ENCODE data around the gene HECTD1.
A peak's percentile ranks its signal among the peaks of the same experiment; 100 is the strongest.
"Not testable (repeated sequence)": the region's sequence is repeated elsewhere in the genome, so short reads cannot be mapped to it uniquely, and the experiment has no call there.

Gene HECTD1

DNA sequence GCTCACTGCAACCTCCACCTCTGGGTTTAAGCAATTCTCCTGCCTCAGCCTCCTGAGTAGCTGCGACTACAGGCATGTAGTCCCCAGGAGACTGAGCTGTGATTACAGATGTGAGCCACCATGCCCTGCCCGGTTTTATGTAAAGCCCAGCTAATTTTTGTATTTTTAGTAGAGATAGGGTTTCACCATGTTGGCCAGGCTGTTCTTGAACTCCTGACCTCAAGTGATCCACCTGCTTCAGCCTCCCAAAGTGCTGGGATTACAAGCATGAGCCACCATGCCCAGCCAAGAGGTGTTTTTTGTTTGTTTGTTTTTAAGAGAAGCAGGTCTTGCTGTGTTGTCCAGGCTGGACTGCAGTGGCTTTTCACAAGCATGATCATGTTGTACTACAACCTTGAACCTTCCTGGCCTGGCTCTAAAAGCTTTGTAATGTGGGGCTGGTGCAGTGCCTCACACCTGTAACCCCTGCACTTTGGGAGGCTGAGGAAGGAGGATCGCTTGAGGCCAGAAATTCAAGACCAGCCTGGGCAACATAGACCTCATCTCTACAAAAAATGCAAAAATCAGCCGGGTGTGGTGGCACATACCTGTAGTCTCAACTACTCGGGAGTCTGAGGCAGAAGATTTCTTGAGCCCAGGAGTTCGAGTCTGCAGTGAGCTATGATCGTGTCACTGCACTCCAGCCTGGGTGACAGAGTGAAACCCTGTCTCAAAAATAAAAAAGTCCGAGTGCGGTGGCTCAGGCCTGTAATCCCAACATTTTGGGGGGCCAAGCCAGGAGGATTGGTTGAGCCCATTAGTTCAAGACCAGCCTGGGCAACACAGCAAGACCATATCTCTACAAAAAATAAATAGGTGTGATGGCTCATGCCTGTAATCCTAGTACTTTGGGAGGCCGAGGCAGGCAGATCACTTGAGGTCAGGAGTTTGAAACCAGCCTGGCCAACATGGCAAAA, 113.4 kb downstream of the HECTD1 start:
- not testable (repeated sequence) for DNase-seq (ENCODE audit: low read depth); H3K4me3 ChIP-seq (ENCODE audit: low read depth, low read length)

DNA sequence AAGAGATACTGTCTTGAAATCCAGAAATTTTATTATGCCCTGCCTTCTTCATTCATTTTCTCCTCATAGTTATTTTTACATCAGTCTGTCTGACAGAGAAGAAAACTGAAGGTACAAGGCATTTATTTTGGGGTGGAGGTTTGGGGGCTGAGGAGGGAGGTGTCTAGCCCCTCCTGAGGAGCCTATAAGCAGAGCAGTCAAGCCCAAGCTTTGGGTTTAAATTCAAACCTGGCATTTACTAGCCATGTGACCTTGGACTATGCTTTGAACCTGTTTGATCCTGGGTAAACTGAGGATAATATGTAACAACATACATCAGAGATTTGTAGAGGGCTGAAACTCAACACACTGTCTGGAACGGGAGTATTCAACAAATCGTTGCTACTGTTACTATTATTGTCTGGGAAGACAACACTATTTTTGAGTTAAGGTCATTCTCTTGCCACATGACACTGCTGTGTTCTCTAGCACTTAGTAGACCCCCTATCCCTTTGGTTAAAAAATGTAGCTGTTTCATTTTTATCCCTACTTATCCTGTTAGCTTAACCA, 115.4 kb downstream of the HECTD1 start:
- no peak for DNase-seq (ENCODE audit: low read depth)
- no peak overlapping the region for H3K4me3 ChIP-seq (ENCODE audit: low read depth, low read length)
- TF ChIP-seq, protein P1, sequence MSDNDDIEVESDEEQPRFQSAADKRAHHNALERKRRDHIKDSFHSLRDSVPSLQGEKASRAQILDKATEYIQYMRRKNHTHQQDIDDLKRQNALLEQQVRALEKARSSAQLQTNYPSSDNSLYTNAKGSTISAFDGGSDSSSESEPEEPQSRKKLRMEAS (IDR thresholded peaks at IDR 0.05; ENCODE audit: low read depth, low read length), result no peak
- TF ChIP-seq POLR2A (IDR thresholded peaks at IDR 0.05; ENCODE audit: extremely low read depth, insufficient read length) (no peak), MYC (IDR thresholded peaks at IDR 0.05; ENCODE audit: low read depth, low read length) (no peak)
- TF ChIP-seq, protein P2, sequence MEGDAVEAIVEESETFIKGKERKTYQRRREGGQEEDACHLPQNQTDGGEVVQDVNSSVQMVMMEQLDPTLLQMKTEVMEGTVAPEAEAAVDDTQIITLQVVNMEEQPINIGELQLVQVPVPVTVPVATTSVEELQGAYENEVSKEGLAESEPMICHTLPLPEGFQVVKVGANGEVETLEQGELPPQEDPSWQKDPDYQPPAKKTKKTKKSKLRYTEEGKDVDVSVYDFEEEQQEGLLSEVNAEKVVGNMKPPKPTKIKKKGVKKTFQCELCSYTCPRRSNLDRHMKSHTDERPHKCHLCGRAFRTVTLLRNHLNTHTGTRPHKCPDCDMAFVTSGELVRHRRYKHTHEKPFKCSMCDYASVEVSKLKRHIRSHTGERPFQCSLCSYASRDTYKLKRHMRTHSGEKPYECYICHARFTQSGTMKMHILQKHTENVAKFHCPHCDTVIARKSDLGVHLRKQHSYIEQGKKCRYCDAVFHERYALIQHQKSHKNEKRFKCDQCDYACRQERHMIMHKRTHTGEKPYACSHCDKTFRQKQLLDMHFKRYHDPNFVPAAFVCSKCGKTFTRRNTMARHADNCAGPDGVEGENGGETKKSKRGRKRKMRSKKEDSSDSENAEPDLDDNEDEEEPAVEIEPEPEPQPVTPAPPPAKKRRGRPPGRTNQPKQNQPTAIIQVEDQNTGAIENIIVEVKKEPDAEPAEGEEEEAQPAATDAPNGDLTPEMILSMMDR (IDR thresholded peaks at IDR 0.05; ENCODE audit: low read depth, low read length), result no peak

GRCh38 chr14:31090883-31091764, 116.5 kb downstream of the HECTD1 start:
- TF ChIP-seq, protein P1 (IDR thresholded peaks at IDR 0.05; ENCODE audit: low read depth, low read length), result peak; percentile 58; the same call in 1 of the 2 replicates
- TF ChIP-seq MYC (IDR thresholded peaks at IDR 0.05; ENCODE audit: low read depth, low read length) (peak; percentile 40), POLR2A (IDR thresholded peaks at IDR 0.05; ENCODE audit: extremely low read depth, insufficient read length) (no peak)
- peak; percentile 63 for DNase-seq (ENCODE audit: low read depth)
- H3K4me3 ChIP-seq (ENCODE audit: low read depth, low read length), result no peak overlapping the region

DNA sequence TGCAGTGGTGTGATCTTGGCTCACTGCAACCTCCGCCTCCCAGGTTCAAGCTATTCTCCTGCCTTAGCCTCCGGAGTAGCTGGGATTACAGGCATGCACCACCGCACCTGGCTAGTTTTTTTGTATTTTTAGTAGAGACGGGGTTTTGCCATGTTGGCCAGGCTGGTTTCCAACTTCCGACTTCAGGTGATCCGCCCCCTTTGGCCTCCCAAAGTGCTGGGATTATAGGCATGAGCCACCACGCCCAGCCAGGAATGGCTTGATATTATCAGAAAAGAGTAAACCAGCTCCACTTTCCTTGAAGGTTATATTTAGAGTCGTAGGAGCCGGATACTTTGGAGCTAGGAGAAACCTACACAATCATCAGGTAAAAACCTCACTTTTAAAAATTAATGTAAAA, 121.1 kb downstream of the HECTD1 start:
- DNase-seq (ENCODE audit: low read depth); H3K4me3 ChIP-seq (ENCODE audit: low read depth, low read length): not testable (repeated sequence)

- no peak for DNase-seq (ENCODE audit: low read depth)
- TF ChIP-seq, protein P2 (IDR thresholded peaks at IDR 0.05; ENCODE audit: low read depth, low read length), result no peak
- TF ChIP-seq, protein P1 (IDR thresholded peaks at IDR 0.05; ENCODE audit: low read depth, low read length), result no peak
- TF ChIP-seq POLR2A (IDR thresholded peaks at IDR 0.05; ENCODE audit: extremely low read depth, insufficient read length) (no peak), MYC (IDR thresholded peaks at IDR 0.05; ENCODE audit: low read depth, low read length) (no peak)
- no peak overlapping the region for H3K4me3 ChIP-seq (ENCODE audit: low read depth, low read length)
These were observed 122.6 kb downstream of the HECTD1 start for GRCh38 chr14:31085027-31085426.

DNA sequence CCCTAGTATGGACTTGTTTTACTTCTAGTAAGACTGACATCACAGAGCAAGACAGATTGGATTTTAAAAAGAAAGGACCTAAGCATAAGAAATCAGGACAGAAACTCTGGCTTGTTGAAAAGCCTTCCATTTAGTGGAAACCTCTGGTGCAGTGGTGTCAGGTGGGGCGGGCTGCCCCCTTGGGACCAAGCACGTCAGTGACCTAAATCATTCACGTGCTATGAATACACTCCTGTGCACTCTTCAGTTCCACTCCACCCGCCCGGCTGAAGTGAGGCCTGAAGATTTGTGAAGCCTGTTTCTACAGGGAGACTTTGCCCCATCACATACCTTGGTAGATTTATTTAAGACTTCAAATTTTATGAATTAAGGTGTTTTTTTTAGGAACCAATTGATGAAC, 123.2 kb downstream of the HECTD1 start:
- DNase-seq (ENCODE audit: low read depth), result no peak
- TF ChIP-seq, protein P2 (IDR thresholded peaks at IDR 0.05; ENCODE audit: low read depth, low read length), result no peak
- no peak for TF ChIP-seq POLR2A (IDR thresholded peaks at IDR 0.05; ENCODE audit: extremely low read depth, insufficient read length)
- no peak for TF ChIP-seq MYC (IDR thresholded peaks at IDR 0.05; ENCODE audit: low read depth, low read length)
- TF ChIP-seq, protein P1 (IDR thresholded peaks at IDR 0.05; ENCODE audit: low read depth, low read length), result no peak
- no peak overlapping the region for H3K4me3 ChIP-seq (ENCODE audit: low read depth, low read length)

- no peak for DNase-seq (ENCODE audit: low read depth)
- no peak overlapping the region for H3K4me3 ChIP-seq (ENCODE audit: low read depth, low read length)
- TF ChIP-seq, protein P2 (IDR thresholded peaks at IDR 0.05; ENCODE audit: low read depth, low read length), result no peak
These were observed 123.8 kb downstream of the HECTD1 start for GRCh38 chr14:31083781-31084180.

Data from NB4 (cell line).